Activated CD4-positive, alpha-beta T cell treated with anti-CD3 and anti-CD28 coated beads for 48 hours (primary cell): ENCODE data around the gene SRPX.

Experiments used
- DNase-seq: peaks from one replicate; pipeline ENCODE4 v3.0.0-alpha.2; 2020

Gene SRPX

GRCh38 chrX:38211891-38212635 lies 8.6 kb downstream of the SRPX start:
- no peak for DNase-seq

- no peak for DNase-seq
These were observed 14.1 kb downstream of the SRPX start for GRCh38 chrX:38206542-38206941.

GRCh38 chrX:38206036-38206435 lies 14.6 kb downstream of the SRPX start:
- no peak for DNase-seq

- no peak for DNase-seq
These were observed 15.6 kb downstream of the SRPX start for GRCh38 chrX:38205039-38205438.

DNA sequence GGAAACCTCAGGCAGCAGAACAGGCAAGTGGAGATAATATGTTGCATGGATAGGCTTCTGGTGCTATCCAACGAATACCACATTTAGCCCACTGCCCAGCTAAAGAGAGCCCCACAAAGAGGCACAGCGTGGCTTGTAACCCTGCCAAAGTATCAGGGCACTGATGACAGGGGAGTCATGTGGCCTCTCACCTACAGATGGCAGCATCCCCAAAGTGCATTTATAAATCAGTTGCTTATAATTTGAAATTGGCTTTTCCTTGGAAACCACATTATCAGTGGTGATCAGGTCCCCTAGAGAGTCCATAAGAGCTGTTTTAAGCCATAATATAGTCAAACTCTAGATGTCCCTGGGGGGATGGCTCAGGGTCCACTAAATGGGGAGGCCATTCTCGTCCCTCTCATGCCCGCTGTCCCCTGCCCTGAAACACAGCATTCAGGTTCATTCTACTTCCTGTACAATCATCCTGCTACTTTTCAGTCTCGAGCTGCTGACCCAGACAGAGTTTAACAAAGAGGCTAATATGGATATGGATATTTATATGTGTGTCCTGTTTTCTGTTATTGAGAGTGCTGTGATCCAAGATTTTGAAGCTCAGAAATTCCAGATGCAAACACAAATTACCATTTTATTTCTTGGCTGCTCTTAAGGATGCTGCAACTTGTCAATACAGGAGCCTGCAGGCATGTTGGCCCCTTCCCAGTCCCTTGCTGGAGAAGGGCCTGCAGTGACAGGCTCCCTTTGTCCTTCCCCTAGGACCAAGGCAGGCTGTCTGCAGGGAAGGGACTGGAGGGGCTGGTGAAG lies 28.5 kb downstream of the SRPX start:
- peak; percentile 9 for DNase-seq

DNA sequence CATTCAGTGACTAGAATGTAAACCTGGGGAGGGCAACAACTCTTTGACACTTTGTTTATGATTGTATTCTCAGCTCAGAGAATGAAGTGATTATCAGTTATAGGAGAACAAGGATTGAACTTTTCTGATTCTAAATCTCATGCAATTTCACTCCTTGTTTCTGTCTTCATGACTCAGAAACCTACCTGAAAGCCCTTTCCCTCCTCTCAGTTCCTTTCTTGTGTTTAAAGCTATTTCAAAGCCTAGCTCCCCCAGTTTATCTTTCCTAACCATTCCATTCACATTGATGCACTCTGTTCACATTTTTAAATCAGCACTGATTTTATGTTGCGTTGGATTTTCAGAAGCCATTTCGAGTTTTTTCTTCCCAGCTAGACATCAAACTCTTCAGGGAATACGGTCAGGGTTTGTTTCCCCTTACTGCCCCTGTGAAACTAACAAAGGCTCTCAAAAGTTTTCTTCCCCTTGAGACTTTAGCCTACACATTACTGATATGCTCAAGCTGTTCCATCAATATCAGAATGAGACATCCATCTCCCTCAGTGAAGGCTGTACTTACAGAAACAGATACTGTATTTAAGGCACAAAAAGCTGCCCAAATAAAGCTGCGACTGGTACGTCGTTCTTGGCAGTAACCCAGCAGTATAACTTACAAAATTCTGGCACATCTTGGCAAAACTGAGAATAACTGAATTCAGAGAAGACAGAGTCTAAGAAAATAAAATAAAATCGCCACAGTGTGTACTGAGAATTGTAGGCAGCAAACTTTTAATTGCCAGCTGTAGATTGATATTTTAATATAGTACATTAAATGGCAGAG lies 31.0 kb downstream of the SRPX start:
- no peak for DNase-seq

- no peak for DNase-seq
These were observed 37.1 kb downstream of the SRPX start for GRCh38 chrX:38183596-38183995.

DNA sequence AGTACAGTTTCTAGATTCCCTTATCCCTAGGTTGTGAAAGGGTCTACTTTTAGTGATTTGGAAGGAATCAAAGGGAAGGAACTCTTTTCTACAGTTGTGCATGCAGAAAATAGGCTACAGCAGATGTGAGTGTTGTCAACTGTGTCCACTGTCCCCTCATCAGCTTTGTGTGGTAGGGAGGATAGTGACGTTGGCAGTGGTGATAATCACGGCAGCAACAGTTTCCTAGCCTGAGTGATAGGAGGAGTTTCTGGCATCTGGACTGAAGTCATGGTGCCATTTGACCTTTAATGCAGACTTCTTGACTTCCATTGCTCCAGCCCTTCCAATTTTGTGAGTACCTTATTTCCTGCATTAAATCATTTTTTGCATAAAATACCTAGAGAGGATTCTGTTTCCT lies 39.3 kb downstream of the SRPX start:
- no peak for DNase-seq

DNA sequence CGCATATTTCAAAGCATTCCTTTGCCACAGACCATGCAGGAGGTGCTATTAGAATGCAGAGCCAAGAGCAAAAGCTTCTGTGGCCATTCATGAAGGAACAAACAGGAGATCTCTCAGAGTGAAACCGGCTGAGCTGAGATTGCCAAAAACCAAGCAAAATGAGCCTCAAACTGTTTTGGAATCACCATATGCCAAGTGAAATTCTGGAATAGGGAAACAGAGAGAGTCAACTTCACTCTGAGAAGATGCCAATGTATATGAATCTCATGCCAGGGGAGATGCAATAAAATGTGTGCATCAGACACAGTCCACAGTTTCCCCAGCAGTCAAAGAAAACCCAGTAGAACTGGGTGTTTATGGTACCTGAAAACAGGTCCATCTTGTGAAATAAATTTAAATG lies 42.3 kb downstream of the SRPX start:
- DNase-seq: no peak

DNA sequence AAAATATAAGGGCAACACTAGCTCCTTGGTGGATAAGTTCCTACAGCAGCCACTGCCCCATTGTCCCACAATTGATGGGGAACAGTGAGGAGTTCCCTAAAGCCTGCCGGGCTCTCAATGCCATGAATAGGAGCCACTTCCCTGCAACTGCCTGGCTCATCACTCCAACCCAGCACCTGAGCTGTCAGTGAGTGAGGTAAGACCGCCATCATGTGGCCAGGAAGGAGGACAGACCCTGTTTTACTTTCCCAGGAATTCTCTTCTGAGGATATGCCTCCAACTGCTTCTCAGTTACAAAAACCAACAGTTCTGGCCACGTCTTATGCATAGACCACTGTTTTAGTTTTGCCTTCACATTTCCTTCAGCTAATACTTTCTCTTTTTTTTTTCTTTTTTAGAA lies 45.5 kb downstream of the SRPX start:
- no peak for DNase-seq

GRCh38 chrX:38172596-38172995 lies 48.1 kb downstream of the SRPX start:
- DNase-seq: no peak

GRCh38 chrX:38170556-38170955 lies 50.1 kb downstream of the SRPX start:
- no peak for DNase-seq

DNA sequence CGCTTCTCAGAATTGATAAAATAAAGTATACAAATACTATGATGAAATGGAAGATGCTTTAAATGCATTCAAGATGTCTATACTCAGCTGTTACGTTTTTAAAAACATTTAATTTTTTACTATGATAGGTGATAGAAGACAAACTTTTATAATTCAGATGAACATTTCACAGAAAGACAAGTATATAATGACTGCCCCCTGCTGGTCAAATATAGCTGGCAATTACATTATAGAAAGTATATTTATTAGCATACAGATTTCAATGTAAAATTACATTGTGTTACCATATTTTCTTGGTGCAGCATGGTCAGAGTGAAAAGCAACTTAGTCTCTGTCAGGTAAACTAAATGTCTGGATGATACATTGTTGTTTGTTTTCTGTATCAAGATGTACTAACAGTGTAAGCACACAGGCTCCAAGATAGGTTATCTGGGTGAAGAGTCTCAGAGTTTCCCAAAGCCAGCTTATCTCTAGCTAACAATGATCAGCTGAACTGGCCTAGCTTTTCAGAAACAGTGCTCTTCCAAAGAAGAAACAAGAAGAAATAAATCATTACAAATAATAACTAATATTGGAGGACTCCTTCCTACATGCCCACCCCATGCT lies 54.1 kb downstream of the SRPX start:
- peak; percentile 7 for DNase-seq

- no peak for DNase-seq
These were observed 55.6 kb downstream of the SRPX start for GRCh38 chrX:38165023-38165422.

DNA sequence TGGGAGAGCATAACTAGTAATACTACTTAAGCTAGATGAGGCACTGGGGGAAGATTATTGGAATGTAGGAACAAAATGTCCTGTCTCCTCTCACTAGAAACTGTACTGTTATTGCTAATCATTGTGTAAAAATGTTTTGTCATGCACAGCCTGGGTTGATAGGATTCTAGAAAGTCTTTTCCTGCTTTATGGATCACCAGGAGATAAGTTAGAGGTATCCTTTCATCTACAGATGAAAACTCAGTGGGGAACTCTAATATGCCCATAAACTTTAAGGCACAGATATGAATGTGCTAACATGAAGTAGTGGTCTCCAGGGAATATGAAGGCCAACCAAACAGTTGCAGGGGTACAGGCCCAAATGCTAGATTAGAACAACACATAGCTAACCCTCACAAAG lies 57.5 kb downstream of the SRPX start:
- no peak for DNase-seq

- no peak for DNase-seq
These were observed 63.8 kb downstream of the SRPX start for GRCh38 chrX:38156838-38157237.

GRCh38 chrX:38154818-38155217 lies 65.9 kb downstream of the SRPX start:
- no peak for DNase-seq

- no peak for DNase-seq
These were observed 66.3 kb downstream of the SRPX start for GRCh38 chrX:38154340-38154739.

GRCh38 chrX:38151441-38151840 lies 69.2 kb downstream of the SRPX start:
- DNase-seq: no peak

DNA sequence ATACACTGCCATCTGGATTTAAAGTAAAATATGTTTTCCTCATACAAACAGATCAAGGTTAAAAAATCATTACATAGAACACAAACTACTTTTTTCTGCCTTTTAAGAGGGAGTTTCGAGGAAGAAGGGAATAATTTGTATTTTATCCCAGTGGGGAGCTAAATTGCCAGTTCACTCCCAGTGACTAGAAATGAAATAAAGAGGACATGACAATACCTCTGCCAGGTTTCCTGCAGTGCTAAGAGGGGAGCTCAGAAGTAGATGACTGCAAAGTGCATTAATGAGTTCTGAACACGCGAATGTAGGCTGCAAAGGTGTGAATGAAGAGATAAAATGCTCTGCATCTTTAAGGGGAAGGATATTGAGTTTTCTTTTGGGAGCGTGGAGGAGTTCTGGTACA lies 69.7 kb downstream of the SRPX start:
- no peak for DNase-seq

DNA sequence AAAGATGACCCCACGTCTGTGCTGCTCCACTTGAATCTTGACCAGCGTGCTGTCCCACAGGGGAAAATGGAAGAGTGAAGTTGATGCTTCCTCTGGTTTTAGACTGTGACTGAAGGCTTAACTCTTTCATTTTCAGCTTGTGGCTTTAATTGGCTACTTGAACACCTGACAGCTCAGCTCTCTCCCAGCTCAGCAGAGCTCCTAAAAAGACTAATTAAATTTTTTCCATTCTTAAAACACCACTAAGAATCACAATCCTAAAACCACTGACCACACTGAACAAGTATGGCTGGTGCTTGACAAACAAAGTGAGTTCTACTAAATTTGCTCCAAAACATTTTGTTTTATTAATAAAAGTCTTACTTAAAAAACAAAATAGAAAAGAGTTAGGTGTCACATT lies 71.7 kb downstream of the SRPX start:
- no peak for DNase-seq

DNA sequence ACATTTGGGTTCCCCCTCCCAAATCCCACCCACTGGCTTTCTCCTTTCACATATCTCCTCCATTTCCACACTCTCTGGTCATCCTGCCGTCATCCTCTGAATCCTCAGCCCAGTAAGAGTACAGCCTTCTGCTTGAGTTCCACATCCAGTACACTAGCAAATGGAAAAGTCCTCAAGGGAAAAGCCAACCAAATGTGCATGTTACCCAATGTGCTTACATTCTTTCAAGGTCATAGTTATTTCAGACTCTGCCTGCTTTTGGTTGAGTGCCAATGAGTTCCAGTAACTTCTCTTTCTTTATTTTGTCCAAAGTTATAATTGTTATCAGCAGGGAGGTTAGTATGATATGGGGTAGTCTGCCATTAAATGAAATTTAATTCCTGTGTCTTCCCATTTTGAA lies 78.1 kb downstream of the SRPX start:
- no peak for DNase-seq

GRCh38 chrX:38138900-38139299 lies 81.8 kb downstream of the SRPX start:
- no peak for DNase-seq
